Mucosa of stomach (tissue), 1 donor: Measurements from ENCODE around the gene TMEM132C.

Experiments used
- H3K27me3 ChIP-seq: one replicate; pipeline ENCODE4 v1.7.0; 2013; ENCODE audit warnings: mild to moderate bottlenecking, low read length; ENCODE audit not compliant: control insufficient read depth, insufficient read depth
- H3K36me3 ChIP-seq: one replicate; pipeline ENCODE4 v1.7.0; 2013; ENCODE audit warnings: low read length; ENCODE audit not compliant: control insufficient read depth, insufficient read depth
- H3K4me1 ChIP-seq: one replicate; pipeline ENCODE4 v1.7.0; 2013; ENCODE audit warnings: mild to moderate bottlenecking, low read length; ENCODE audit not compliant: control insufficient read depth, insufficient read depth
- H3K4me3 ChIP-seq: one replicate; pipeline ENCODE4 v1.7.0; 2013; ENCODE audit warnings: low read length
- H3K9ac ChIP-seq: one replicate; pipeline ENCODE4 v1.7.0; 2013; ENCODE audit warnings: mild to moderate bottlenecking, low read length, moderate library complexity
- H3K9me3 ChIP-seq: one replicate; pipeline ENCODE4 v1.7.0; 2013; ENCODE audit warnings: mild to moderate bottlenecking, low read length, moderate library complexity; ENCODE audit not compliant: control insufficient read depth
- donor health status: Pancreatic carcinoma.

TMEM132C gene

DNA sequence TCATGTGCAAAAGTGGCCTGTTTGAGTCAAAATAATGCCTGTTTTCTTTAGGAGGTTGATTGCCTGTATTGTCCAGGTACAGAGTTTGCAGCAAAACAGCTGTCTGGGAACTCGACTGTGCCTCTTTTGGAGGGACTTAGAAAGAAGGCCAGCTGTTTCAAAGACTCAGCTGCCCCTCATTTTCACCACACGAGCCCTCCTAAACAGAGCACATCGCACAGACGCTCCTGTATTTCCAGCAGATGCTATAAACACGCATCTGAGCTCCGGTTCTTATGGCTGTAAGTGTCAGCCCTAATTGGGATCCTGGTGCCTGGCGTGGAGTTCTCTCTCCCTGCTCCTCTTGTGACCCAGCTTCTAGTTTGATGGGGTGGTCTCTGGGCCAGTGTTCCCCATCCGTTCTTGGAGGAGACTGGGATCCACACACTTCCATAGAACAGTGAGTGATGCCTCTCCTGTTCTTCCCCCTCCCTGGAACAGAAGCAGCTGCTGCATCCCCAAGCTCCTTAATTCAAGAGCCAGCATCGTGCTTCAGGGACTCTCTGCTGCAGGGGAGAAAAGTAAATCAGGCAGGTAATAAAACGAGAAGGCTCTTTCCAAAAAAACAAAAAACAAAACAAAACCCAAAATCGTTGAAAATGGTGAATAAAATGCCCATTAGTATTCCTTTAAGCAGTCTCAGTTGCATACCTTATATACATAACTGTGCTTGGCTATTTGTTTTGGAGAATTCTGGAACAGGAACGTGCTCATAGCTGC is 287.8 kb downstream of the TMEM132C start:
- Histone ChIP-seq H3K9ac (no peak overlapping the region), H3K27me3 (no peaks in the 10 kb centered on the region), H3K9me3 (no peaks in the 10 kb centered on the region), H3K36me3 (no peaks in the 10 kb centered on the region), H3K4me1 (no peaks in the 10 kb centered on the region), H3K4me3 (no peak overlapping the region)

DNA sequence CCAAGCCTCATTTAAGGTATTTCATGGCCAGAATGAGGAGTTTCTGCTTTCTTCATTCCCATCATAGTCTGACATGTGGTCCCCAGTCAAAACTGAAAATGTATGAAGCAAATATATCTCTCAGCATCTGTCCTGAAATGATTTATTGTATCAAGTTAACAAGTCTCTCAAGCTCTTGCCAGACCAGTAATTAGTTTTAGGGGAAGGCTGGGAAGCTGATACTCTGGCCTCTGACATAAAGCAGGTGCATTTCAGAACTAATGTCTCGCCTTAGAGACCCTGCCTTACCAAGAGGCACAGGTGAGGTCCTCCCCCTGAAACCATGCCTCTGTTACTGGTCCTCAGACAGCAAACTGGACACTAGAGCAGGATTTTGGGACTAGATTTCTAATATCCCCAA is 290.3 kb downstream of the TMEM132C start:
- H3K27me3 ChIP-seq, result no peaks in the 10 kb centered on the region
- no peak overlapping the region for H3K9ac ChIP-seq
- no peaks in the 10 kb centered on the region for H3K4me1 ChIP-seq
- H3K4me3 ChIP-seq, result no peak overlapping the region
- H3K9me3 ChIP-seq, result no peaks in the 10 kb centered on the region
- H3K36me3 ChIP-seq, result no peaks in the 10 kb centered on the region

DNA sequence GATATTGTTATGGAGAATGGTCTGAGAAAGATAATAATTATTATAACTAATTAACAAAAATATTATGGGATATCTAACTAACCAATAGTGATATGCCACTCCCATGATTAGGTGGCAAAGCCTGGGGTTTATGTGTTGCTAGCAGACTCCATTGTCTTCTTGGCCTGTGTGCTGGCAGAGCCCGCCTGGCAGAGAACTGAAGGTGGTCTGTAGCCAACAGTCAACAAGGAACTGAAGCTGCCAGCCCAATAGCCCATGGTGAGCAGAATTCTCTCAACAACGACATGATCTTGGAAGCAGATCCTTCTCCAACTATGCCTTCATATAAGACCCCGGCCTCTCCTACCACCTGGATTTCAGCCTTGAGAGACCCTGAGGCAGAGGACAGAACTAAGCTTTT is 298.0 kb downstream of the TMEM132C start:
- H3K9me3 ChIP-seq, result no peaks in the 10 kb centered on the region
- no peak overlapping the region for H3K9ac ChIP-seq
- no peaks in the 10 kb centered on the region for H3K27me3 ChIP-seq
- no peaks in the 10 kb centered on the region for H3K4me1 ChIP-seq
- H3K36me3 ChIP-seq, result no peaks in the 10 kb centered on the region
- H3K4me3 ChIP-seq, result no peak overlapping the region

DNA sequence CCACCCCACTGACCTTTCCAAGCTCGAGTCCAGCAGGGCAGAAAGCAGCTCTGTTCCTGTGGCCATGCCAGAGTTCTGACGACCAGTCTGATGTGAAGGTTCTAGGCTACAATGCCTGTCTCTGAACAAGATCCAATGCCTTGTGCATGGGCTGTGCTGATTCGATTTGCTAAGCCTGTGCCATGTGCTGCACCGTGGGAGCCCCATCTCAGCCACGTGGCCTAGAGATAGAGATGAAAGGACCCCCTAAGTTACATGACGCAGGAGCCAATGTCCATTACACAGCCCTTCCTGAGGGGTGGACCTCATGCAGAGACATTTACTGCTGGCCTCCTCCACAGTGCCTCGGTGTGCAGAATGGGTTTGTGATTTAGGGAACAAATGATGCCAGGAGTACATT is 300.8 kb downstream of the TMEM132C start:
- Histone ChIP-seq H3K9ac (no peak overlapping the region), H3K4me3 (no peak overlapping the region), H3K9me3 (no peaks in the 10 kb centered on the region), H3K27me3 (no peaks in the 10 kb centered on the region), H3K4me1 (no peaks in the 10 kb centered on the region), H3K36me3 (no peaks in the 10 kb centered on the region)

DNA sequence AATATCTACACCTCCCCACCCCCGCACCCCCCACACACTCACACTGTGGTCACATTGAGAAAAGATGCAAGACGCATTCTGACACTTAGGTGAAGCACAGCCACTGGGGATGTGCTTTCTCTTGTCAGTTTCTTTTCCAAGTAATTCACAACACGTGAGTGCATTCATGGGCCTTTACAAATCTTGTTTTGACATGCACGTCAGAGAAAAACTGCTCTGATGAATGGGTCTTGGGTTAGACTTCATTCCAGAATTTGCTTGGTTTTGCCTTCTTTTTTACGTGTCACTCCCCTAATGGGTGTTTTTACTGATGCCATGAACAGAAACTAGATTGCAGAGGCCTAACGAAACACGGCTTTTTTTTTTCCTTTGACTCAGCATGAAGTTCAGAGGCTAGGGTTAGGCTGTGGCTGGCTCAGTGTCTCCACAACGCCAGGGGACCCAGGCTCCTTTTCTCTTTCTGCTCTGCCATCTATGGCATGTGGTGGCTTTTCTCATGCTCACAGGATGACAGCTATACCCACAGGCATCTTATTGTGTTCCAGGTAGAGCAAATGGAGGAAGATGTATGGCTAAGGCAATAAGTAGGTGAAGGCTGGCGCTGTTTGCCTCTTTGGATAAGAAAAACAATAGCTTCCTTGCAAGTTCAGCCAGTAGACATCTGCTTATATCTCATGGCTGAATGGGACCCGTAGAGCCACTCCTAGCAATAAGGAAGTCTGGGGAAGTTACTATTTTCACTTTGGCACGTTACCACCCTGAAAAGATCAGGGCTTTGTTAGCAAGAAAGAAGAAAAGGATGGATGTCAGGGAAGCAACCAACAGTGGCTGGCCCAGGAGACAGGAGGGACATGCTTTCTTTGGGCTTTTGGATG is 303.5 kb downstream of the TMEM132C start:
- Histone ChIP-seq H3K9me3 (no peaks in the 10 kb centered on the region), H3K36me3 (no peaks in the 10 kb centered on the region), H3K4me1 (no peaks in the 10 kb centered on the region), H3K4me3 (no peak overlapping the region), H3K27me3 (no peaks in the 10 kb centered on the region), H3K9ac (no peak overlapping the region)

DNA sequence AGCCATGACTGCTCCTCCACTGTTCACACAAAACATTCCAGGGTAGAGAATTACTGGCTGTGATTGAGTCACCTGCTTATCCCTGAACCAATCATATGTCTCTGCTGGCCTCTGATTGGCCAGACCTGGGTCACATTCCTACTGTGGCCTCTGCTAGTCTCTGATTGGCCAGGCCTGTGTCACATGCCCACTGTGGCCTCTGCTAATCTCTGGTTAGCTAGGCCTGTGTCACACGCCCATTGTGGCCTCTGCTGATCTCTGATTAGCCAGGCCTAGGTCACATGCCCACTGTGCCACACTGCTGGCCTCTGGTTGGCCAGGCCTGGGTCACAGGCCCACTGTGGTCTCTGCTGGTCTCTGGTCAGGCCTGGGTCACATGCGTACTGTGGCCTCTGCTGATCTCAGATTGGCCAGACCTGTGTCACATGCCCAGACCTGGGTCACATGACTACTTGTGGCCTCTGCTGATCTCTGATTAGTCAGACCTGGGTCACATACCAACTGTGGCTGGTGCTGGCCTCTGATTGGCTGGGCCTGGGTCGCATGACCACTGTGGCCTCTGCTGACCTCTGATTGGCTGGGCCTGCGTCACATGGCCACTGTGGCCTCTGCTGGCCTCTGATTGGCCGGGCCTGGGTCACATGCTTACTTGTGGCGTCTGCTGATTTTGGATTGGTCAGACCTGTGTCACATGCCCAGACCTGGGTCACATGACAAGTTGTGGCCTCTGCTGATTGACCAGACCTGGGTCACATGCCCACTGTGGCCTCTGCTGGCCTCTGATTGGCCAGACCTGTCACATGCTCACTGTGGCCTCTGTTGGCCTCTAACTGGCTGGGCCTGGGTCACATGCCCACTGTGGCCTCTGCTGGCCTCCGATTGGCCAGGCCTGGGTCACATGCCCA is 305.2 kb downstream of the TMEM132C start:
- no peak overlapping the region for H3K4me3 ChIP-seq
- H3K36me3 ChIP-seq, result no peaks in the 10 kb centered on the region
- no peaks in the 10 kb centered on the region for H3K4me1 ChIP-seq
- no peak overlapping the region for H3K9ac ChIP-seq
- H3K9me3 ChIP-seq, result no peaks in the 10 kb centered on the region
- no peaks in the 10 kb centered on the region for H3K27me3 ChIP-seq

DNA sequence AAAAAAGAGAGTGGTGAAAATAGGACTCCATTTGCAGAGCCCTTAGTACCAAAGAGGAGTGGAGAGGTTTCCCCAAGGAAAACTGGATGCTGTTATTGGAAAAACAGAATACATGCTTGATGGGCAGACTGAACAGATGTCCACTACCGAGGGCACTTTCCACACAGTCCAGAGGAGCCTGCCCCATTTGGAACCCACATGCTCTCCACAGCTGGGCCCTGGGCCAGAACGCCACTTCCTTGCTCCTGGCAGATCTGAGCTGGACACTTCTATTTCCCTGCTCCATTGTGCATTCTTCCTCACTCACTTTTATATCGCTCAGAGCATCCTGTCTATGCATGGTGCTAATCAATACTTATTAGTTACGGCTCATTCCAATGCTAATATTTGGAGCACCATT is 306.9 kb downstream of the TMEM132C start:
- no peaks in the 10 kb centered on the region for H3K9me3 ChIP-seq
- no peak overlapping the region for H3K9ac ChIP-seq
- no peaks in the 10 kb centered on the region for H3K36me3 ChIP-seq
- H3K27me3 ChIP-seq, result no peaks in the 10 kb centered on the region
- no peaks in the 10 kb centered on the region for H3K4me1 ChIP-seq
- H3K4me3 ChIP-seq, result no peak overlapping the region

DNA sequence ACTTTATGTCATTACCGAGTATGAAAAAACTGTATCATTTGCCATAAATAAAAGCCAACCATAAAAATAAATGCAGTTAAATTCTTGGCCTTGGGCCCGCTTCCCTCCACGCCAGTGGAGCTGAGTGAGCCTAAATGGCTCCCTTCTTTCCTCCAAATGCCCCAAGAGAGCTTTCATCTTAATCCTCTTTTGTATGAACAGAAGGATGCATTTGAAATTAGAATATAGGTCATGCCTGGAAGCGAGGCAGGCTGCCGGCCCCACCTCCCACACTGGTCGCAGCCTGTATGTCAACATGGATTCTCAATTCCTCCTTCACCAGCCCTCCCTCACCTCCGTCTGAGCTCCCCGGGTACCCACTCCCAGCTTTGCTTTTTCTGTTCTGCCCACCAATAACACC is 311.1 kb downstream of the TMEM132C start:
- Histone ChIP-seq H3K36me3 (no peaks in the 10 kb centered on the region), H3K9me3 (no peaks in the 10 kb centered on the region), H3K4me1 (no peaks in the 10 kb centered on the region), H3K9ac (no peak overlapping the region), H3K4me3 (no peak overlapping the region), H3K27me3 (no peaks in the 10 kb centered on the region)

DNA sequence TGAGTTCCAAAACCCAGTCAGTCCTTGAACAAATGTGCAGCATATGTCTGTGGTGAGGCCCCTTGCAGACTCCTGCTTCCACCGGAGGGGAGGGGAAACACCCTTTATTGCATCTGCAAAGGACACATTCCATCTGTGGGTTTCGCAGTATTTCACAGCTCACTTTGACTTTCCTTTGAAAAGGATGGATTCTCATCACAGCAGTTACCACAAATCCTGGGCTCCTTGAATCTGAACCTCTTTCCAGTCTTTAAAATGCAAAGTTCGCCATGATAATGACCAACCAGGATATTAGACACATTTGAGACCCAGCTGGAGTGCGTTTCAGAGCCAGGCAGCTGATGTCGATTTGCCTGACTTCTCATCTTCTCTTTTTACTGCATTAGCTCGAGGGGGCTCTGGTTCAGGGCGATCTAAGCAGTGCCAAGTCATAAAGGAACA is 314.4 kb downstream of the TMEM132C start:
- no peaks in the 10 kb centered on the region for H3K27me3 ChIP-seq
- no peaks in the 10 kb centered on the region for H3K9me3 ChIP-seq
- no peaks in the 10 kb centered on the region for H3K4me1 ChIP-seq

DNA sequence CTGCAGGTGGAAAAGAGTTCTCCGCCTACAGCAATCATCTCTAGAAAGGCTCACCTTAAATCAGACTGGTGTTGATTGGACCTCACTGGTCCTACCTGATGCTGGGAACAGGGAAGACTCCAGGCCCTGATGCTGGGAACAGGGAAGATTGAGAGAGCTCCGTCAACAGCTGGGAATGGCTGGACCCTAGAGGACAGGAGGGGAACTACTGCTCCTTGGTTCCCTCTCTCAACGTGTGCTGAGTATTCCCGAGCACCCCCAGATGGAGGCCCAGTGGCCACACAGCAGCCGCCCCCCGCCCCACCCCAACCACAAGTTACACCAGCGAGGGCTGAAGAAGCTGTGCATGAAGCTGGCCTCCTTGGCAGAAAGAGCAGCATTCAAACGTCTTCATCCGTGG is 316.5 kb downstream of the TMEM132C start:
- H3K36me3 ChIP-seq, result no peaks in the 10 kb centered on the region
- H3K9me3 ChIP-seq, result no peaks in the 10 kb centered on the region
- H3K4me1 ChIP-seq, result peaks cover 5% of the 10 kb centered on the region
- H3K27me3 ChIP-seq, result no peaks in the 10 kb centered on the region
- H3K9ac ChIP-seq, result no peak overlapping the region
- H3K4me3 ChIP-seq, result no peak overlapping the region

More for the DNA sequence above, 314.4 kb downstream of the TMEM132C start:
- no peaks in the 10 kb centered on the region for H3K36me3 ChIP-seq
- no peak overlapping the region for H3K4me3 ChIP-seq
- no peak overlapping the region for H3K9ac ChIP-seq

DNA sequence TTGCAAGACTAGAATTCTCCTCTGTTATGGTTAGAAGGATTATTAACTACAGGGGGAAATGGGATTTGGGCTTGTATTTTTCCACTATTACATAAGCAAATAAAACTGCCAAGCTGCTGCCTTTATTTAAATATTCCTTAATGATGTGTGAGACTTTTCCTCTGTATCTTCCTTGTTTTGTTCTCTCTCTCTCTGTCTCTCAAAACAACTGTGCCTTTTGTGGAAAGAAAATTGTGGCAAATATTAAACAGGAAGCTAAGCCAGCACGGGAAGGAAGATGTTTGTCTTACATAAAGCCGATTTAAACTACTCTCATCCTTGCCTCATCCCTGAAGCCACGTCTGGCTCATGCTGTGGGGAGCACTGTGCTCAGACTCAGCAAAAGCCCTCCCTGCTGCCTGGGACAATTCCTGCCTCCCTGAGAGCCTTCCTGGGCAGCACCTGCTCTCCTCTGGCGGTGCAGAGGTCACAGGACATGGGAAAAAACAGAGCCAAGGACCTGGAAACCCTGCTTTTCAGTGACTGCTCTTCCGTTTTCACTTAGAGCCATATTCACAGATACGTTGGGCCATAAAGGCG is 319.6 kb downstream of the TMEM132C start:
- Histone ChIP-seq H3K9me3 (no peaks in the 10 kb centered on the region), H3K4me3 (no peak overlapping the region), H3K27me3 (no peaks in the 10 kb centered on the region), H3K36me3 (no peaks in the 10 kb centered on the region), H3K9ac (no peak overlapping the region), H3K4me1 (peaks cover 5% of the 10 kb centered on the region)
